ENCODE data around the gene ARHGEF17.

- TF ChIP-seq CTCF (conservative IDR thresholded peaks at IDR 0.05 in 1 of 2, IDR thresholded peaks at IDR 0.05 in 1 of 2; ENCODE audit: low read depth in 1 of 2, low read length in 2 of 2) (no peak), EZH2 (IDR thresholded peaks at IDR 0.05; ENCODE audit: low read length, missing control alignments) (no peak)
These were observed 91.1 kb downstream of the ARHGEF17 start for GRCh38 chr11:73399159-73399590.
